GM12891 (cell line): ENCODE data around the gene KRT77.

Source experiments
- POLR2A ChIP-seq: IDR thresholded peaks from 2 replicates; pipeline ENCODE4 v1.6.1; 2011; ENCODE audit warnings: low read depth, low read length, control low read depth
- POLR2AphosphoS5 ChIP-seq: IDR thresholded peaks from 2 replicates; pipeline ENCODE4 v1.6.1; 2011; ENCODE audit warnings: low read depth, low read length, control low read depth
- POU2F2 ChIP-seq: IDR thresholded peaks from 2 replicates; pipeline ENCODE4 v1.6.1; 2011; ENCODE audit warnings: low read depth, mild to moderate bottlenecking, control low read depth, low read length, moderate library complexity
- SPI1 ChIP-seq: IDR thresholded peaks from 2 replicates; pipeline ENCODE4 v1.6.1; 2011; ENCODE audit warnings: low read depth, low read length, control low read depth
- TAF1 ChIP-seq: IDR thresholded peaks from 2 replicates; pipeline ENCODE4 v1.6.1; 2011; ENCODE audit warnings: low read depth, low read length, control low read depth

- TF ChIP-seq POLR2A (no peak), POLR2AphosphoS5 (no peak), TAF1 (no peak), POU2F2 (no peak), SPI1 (no peak)
Observed at GRCh38 chr12:52693261-52693660, 10.1 kb downstream of the KRT77 start.
